ENCODE data around the gene UBASH3A. TPM values are rescaled to one million over a fixed set of nuclear protein-coding genes. Genes with fewer than 3 reads are reported as not detected.

Gene UBASH3A
- polyA plus RNA-seq, 3 donors, result not detected

DNA sequence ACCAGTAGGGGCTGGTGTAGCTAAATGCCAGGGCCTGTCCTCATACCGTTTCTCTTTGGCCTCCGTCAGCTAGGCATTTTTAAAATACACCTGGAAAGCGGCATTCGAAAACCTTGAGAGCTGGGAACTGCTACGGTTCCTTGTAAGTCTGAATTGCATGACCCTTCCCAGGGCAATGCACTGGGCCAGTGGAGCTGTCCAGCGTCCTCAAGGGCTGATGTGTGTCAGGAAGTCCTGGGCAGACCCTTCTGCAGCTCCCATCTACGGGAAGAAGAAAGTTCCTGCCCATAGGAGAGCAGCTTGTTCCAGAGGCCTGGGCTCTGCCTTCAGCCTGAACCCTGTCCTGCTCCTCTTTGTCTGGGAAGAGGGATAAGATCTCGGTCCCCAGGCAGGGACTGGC, 34.1 kb downstream of the UBASH3A start:
- no peak overlapping the region for H3K4me3 ChIP-seq (replicated peaks in 1 of 3; ENCODE audit: low read depth in 2 of 3, low read length in 3 of 3)
- H3K9ac ChIP-seq (ENCODE audit: insufficient read depth, low read length, poor library complexity, severe bottlenecking), result no peak overlapping the region
- H3K27me3 Mint-ChIP-seq (ENCODE audit: low read depth in 3 of 3), result no peaks in the 10 kb centered on the region
- H3K9me3 Mint-ChIP-seq, result peaks cover 0 to 7% (median 3%) of the 10 kb centered on the region in 7 donors
- TF ChIP-seq, protein P1, sequence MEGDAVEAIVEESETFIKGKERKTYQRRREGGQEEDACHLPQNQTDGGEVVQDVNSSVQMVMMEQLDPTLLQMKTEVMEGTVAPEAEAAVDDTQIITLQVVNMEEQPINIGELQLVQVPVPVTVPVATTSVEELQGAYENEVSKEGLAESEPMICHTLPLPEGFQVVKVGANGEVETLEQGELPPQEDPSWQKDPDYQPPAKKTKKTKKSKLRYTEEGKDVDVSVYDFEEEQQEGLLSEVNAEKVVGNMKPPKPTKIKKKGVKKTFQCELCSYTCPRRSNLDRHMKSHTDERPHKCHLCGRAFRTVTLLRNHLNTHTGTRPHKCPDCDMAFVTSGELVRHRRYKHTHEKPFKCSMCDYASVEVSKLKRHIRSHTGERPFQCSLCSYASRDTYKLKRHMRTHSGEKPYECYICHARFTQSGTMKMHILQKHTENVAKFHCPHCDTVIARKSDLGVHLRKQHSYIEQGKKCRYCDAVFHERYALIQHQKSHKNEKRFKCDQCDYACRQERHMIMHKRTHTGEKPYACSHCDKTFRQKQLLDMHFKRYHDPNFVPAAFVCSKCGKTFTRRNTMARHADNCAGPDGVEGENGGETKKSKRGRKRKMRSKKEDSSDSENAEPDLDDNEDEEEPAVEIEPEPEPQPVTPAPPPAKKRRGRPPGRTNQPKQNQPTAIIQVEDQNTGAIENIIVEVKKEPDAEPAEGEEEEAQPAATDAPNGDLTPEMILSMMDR (IDR thresholded peaks at IDR 0.05), result no peak
- no peaks in the 10 kb centered on the region for H3K36me3 Mint-ChIP-seq
- H3K4me1 Mint-ChIP-seq, result peaks cover 2% of the 10 kb centered on the region
- no peaks in the 10 kb centered on the region for H3K79me2 ChIP-seq (ENCODE audit: insufficient read depth, low read length)
- 81% methylated on average over 8 of the region's 8 CpGs for WGBS (ENCODE audit: insufficient coverage)
- no peak for DNase-seq
- intact Hi-C loops (cut with micrococcal nuclease), result no loop called here
- no peak overlapping the region for H3K27ac Mint-ChIP-seq
- H3K36me3 ChIP-seq (replicated peaks in 1 of 2; ENCODE audit: control insufficient read depth in 1 of 2, insufficient read depth in 2 of 2, low read length in 2 of 2), result no peaks in the 10 kb centered on the region
- no peak overlapping the region for H3K27ac ChIP-seq (ENCODE audit: low read depth in 1 of 2, low read length in 2 of 2)
- no peaks in the 10 kb centered on the region for H3K9me3 ChIP-seq (replicated peaks in 1 of 2; ENCODE audit: control insufficient read depth in 1 of 2, insufficient read depth in 1 of 2, low read length in 2 of 2)
- no peaks in the 10 kb centered on the region for H3K27me3 ChIP-seq (ENCODE audit: control insufficient read depth in 2 of 2, insufficient read depth in 2 of 2, low read length in 2 of 2)
- H3K4me3 Mint-ChIP-seq, result no peak overlapping the region
- H3K4me2 ChIP-seq (replicated peaks; ENCODE audit: extremely low read depth, low read length, poor library complexity, severe bottlenecking), result no peak overlapping the region
- H2AFZ ChIP-seq (ENCODE audit: insufficient read depth, low read depth, low read length, poor library complexity, severe bottlenecking), result no peak overlapping the region
- no peaks in the 10 kb centered on the region for H4K20me1 ChIP-seq (ENCODE audit: insufficient read depth, low read length)
- H3K4me1 ChIP-seq (ENCODE audit: control insufficient read depth in 1 of 2, insufficient read depth in 2 of 2, low read length in 2 of 2), result no peaks in the 10 kb centered on the region

GRCh38 chr21:42438316-42439205, 34.9 kb downstream of the UBASH3A start:
- Histone ChIP-seq H3K36me3 (replicated peaks in 1 of 2; ENCODE audit: control insufficient read depth in 1 of 2, insufficient read depth in 2 of 2, low read length in 2 of 2) (no peaks in the 10 kb centered on the region), H3K4me2 (replicated peaks; ENCODE audit: extremely low read depth, low read length, poor library complexity, severe bottlenecking) (no peak overlapping the region), H3K4me3 (replicated peaks in 1 of 3; ENCODE audit: low read depth in 2 of 3, low read length in 3 of 3) (no peak overlapping the region), H3K27me3 (ENCODE audit: control insufficient read depth in 2 of 2, insufficient read depth in 2 of 2, low read length in 2 of 2) (no peaks in the 10 kb centered on the region), H4K20me1 (ENCODE audit: insufficient read depth, low read length) (no peaks in the 10 kb centered on the region), H3K27ac (ENCODE audit: low read depth in 1 of 2, low read length in 2 of 2) (no peak overlapping the region), H3K9ac (ENCODE audit: insufficient read depth, low read length, poor library complexity, severe bottlenecking) (no peak overlapping the region), H3K4me1 (ENCODE audit: control insufficient read depth in 1 of 2, insufficient read depth in 2 of 2, low read length in 2 of 2) (no peaks in the 10 kb centered on the region), H3K9me3 (replicated peaks in 1 of 2; ENCODE audit: control insufficient read depth in 1 of 2, insufficient read depth in 1 of 2, low read length in 2 of 2) (no peaks in the 10 kb centered on the region), H2AFZ (ENCODE audit: insufficient read depth, low read depth, low read length, poor library complexity, severe bottlenecking) (no peak overlapping the region), H3K79me2 (ENCODE audit: insufficient read depth, low read length) (no peaks in the 10 kb centered on the region)
- no peaks in the 10 kb centered on the region for H3K27me3 Mint-ChIP-seq (ENCODE audit: low read depth in 3 of 3)
- peaks cover 0 to 6% (median 3%) of the 10 kb centered on the region in 7 donors for H3K9me3 Mint-ChIP-seq
- H3K36me3 Mint-ChIP-seq, result no peaks in the 10 kb centered on the region
- no peak overlapping the region for H3K4me3 Mint-ChIP-seq
- H3K27ac Mint-ChIP-seq, result no peak overlapping the region
- intact Hi-C loops (cut with micrococcal nuclease), result no loop called here
- TF ChIP-seq, protein P1 (IDR thresholded peaks at IDR 0.05), result no peak
- no peak for DNase-seq
- WGBS (ENCODE audit: insufficient coverage), result 87% methylated on average over 25 of the region's 25 CpGs
- peaks cover 2% of the 10 kb centered on the region for H3K4me1 Mint-ChIP-seq
